Choroid plexus epithelial cell (primary cell): Measurements from ENCODE around the gene CSE1L.
A peak's percentile ranks its signal among the peaks of the same experiment; 100 is the strongest.

Experiments
- DNase-seq: peaks from one replicate; pipeline ENCODE4 v3.0.0-alpha.2; 2010; ENCODE audit warnings: low read depth
- H3K4me3 ChIP-seq: 2 replicates; pipeline ENCODE4 v1.5.1; 2011; ENCODE audit warnings: low read depth, mild to moderate bottlenecking, control low read depth, low read length, moderate library complexity
- CTCF ChIP-seq: conservative IDR thresholded peaks from 2 replicates; pipeline ENCODE4 v1.5.1; 2011; ENCODE audit warnings: low read depth, mild to moderate bottlenecking, control low read depth, inconsistent platforms, low read length, moderate library complexity

The CSE1L gene

DNA sequence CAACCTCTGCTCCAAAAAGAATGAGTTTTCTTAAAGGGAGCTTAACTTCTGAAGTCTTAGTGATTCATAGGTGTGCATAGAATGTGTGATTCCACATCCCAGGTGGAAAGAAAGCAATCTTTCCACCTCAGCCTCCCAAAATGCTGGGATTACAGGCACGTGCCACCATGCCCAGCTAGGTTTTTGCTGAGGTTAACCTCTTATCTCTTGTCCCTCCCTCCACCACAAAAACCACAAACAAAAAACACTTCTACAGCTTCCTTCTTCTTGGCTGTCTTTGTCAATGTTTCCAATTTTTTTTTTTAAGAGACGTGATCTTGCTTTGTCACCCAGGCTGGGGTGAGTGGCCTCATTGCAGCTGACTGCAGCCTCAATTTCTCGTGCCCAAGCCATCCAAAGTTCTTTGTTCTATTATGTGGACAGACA, 8.1 kb upstream of the CSE1L start:
- DNase-seq, result no peak
- no peak for TF ChIP-seq CTCF
- H3K4me3 ChIP-seq, result no peak overlapping the region

DNA sequence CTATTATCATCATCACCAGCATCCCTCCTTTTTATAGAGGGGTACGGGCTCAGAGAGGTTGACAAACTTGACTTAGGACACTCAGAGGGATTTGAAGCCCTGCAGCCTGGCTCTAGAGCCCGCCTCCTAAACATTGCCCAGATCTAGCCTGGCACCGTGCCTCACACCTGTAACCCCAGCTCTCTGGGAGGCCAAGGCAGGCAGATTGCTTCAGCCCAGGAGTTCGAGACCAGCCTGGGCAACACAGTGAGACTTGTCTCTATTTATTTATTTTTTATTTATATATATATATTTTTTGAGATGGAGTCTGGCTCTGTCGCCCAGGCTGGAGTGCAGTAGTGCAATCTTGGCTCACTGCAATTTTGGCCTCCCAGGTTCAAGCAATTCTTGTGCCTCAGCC, 6.3 kb upstream of the CSE1L start:
- DNase-seq, result no peak
- no peak overlapping the region for H3K4me3 ChIP-seq

GRCh38 chr20:49043000-49043399, 3.1 kb upstream of the CSE1L start:
- TF ChIP-seq CTCF, result no peak
- no peak overlapping the region for H3K4me3 ChIP-seq
- no peak for DNase-seq

More for the DNA sequence above, 6.3 kb upstream of the CSE1L start:
- no peak for TF ChIP-seq CTCF

GRCh38 chr20:49045440-49046086, 549 bp upstream of the CSE1L start:
- TF ChIP-seq CTCF, result no peak
- H3K4me3 ChIP-seq, result peak overlapping the region; percentile 100
- DNase-seq, result no peak

GRCh38 chr20:49052334-49052733, 6.2 kb downstream of the CSE1L start:
- no peak for TF ChIP-seq CTCF
- peak; percentile 23 for DNase-seq
- H3K4me3 ChIP-seq, result no peak overlapping the region

- no peak for TF ChIP-seq CTCF
- DNase-seq, result peak; percentile 28
- no peak overlapping the region for H3K4me3 ChIP-seq
Measured at GRCh38 chr20:49054056-49054643, 8.0 kb downstream of the CSE1L start.

- no peak overlapping the region for H3K4me3 ChIP-seq
- TF ChIP-seq CTCF, result no peak
- no peak for DNase-seq
Measured at GRCh38 chr20:49063279-49063678, 17.2 kb downstream of the CSE1L start.
